GM12878 (cell line): ENCODE measurements around the gene FAM9C.

ENCODE experiments used
- CTCF ChIP-seq, 3 experiments: IDR thresholded peaks in 2 of 3; conservative IDR thresholded peaks in 1 of 3; 2 replicates each; pipeline ENCODE4 v1.5.1; 2011; ENCODE audit warnings: low read depth in 3 of 3, low read length in 3 of 3, mild to moderate bottlenecking in 3 of 3, control low read depth in 2 of 3, moderate library complexity in 2 of 3, inconsistent platforms in 1 of 3, mixed read lengths in 1 of 3; ENCODE audit not compliant: control insufficient read depth in 2 of 3, insufficient read depth in 1 of 3; ENCODE audit errors: extremely low read depth in 1 of 3
- EP300 ChIP-seq, 2 experiments: fragments of 150-350 bp in 1 of 2; IDR thresholded peaks; 2 replicates each; pipeline ENCODE4 v1.6.1; 2011 to 2012; ENCODE audit warnings: low read depth in 2 of 2, low read length in 2 of 2, borderline replicate concordance in 1 of 2, improper control_type of control experiment in 1 of 2, inconsistent platforms in 1 of 2; ENCODE audit not compliant: control insufficient read depth in 1 of 2
- EZH2 ChIP-seq: IDR thresholded peaks from 2 replicates; pipeline ENCODE4 v1.6.1; 2012; ENCODE audit warnings: low read depth, mild to moderate bottlenecking, control low read depth, inconsistent platforms, low read length, borderline replicate concordance; ENCODE audit not compliant: control insufficient read depth
- FOS ChIP-seq: IDR thresholded peaks from 3 replicates; pipeline ENCODE4 v1.6.1; 2011; ENCODE audit warnings: borderline replicate concordance; ENCODE audit not compliant: insufficient read length; ENCODE audit errors: extremely low read depth
- POLR2AphosphoS2 ChIP-seq: IDR thresholded peaks from 2 replicates; pipeline ENCODE4 v1.6.1; 2011; ENCODE audit warnings: low read depth, mild to moderate bottlenecking, low read length, improper control_type of control experiment, moderate library complexity
- RAD21 ChIP-seq: IDR thresholded peaks from 2 replicates; pipeline ENCODE4 v1.6.1; 2011; ENCODE audit warnings: mild to moderate bottlenecking, low read depth, low read length, moderate library complexity; ENCODE audit not compliant: insufficient read depth
- RB1 ChIP-seq: fragments of 450-650 bp; formaldehyde crosslinking; IDR thresholded peaks from 2 replicates; pipeline ENCODE4 v1.6.1; 2017; ENCODE audit warnings: mild to moderate bottlenecking, borderline replicate concordance
- TCF3 ChIP-seq: IDR thresholded peaks from 2 replicates; pipeline ENCODE4 v1.6.1; 2012; ENCODE audit warnings: low read depth, mild to moderate bottlenecking, low read length, borderline replicate concordance; ENCODE audit not compliant: insufficient read depth
- TCF7 ChIP-seq: IDR thresholded peaks from 2 replicates; pipeline ENCODE4 v1.6.1; 2014; ENCODE audit warnings: antibody characterized with exemption, borderline replicate concordance
- USF1 ChIP-seq: IDR thresholded peaks from 2 replicates; pipeline ENCODE4 v1.6.1; 2011; ENCODE audit warnings: borderline replicate concordance, low read depth, mild to moderate bottlenecking, moderate library complexity, mixed read lengths, low read length; ENCODE audit not compliant: insufficient read depth; ENCODE audit errors: extremely low read length
- TF ChIP-seq, protein P1 (sequence below): IDR thresholded peaks from 2 replicates; pipeline ENCODE4 v1.6.1; 2012; ENCODE audit warnings: low read depth, low read length, improper control_type of control experiment
- TF ChIP-seq, protein P2 (sequence below): IDR thresholded peaks from 2 replicates; pipeline ENCODE4 v1.6.1; 2011; ENCODE audit warnings: low read depth, mild to moderate bottlenecking, low read length, moderate library complexity, borderline replicate concordance; ENCODE audit errors: extremely low read depth

DNA sequence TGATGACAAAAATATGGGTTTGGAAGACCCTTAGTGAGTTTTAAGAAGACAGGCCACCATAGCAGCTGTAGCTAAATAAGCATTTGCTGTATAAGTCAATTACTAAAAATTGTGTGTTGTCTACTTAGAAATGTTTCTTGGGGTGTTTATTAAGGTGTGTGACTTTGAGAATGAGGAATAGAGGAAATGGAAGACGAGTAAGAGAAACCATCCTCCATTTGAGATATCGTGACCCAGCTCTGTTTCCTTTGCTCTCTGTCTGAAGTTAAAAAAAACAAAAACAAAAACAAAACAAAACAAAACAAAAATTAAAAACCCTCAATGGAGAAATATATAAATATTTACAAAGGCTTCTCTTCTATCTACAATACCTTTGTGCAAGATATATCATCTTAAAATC lies 41.7 kb upstream of the FAM9C start:
- no peak for TF ChIP-seq USF1
- TF ChIP-seq FOS: no peak
- TF ChIP-seq, protein P1, sequence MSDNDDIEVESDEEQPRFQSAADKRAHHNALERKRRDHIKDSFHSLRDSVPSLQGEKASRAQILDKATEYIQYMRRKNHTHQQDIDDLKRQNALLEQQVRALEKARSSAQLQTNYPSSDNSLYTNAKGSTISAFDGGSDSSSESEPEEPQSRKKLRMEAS: no peak
- TF ChIP-seq TCF3: no peak
- TF ChIP-seq CTCF (IDR thresholded peaks at IDR 0.05 in 2 of 3, conservative IDR thresholded peaks at IDR 0.05 in 1 of 3; ENCODE audit: control insufficient read depth in 2 of 3, extremely low read depth in 1 of 3, insufficient read depth in 1 of 3, low read depth in 3 of 3, low read length in 3 of 3): no peak
- TF ChIP-seq RB1: no peak
- TF ChIP-seq RAD21: no peak
- no peak for TF ChIP-seq POLR2AphosphoS2
- no peak for TF ChIP-seq TCF7
- no peak for TF ChIP-seq EP300 (IDR thresholded peaks at IDR 0.05; ENCODE audit: borderline replicate concordance in 1 of 2, control insufficient read depth in 1 of 2, low read depth in 2 of 2, low read length in 2 of 2)
- no peak for TF ChIP-seq EZH2
- TF ChIP-seq, protein P2, sequence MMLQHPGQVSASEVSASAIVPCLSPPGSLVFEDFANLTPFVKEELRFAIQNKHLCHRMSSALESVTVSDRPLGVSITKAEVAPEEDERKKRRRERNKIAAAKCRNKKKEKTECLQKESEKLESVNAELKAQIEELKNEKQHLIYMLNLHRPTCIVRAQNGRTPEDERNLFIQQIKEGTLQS: no peak
